GM12878 (cell line): ENCODE results near the gene ZDHHC11. TPM values are rescaled to one million over a fixed set of nuclear protein-coding genes. Genes with fewer than 3 reads are reported as not detected.

Experiments used
- ATAC-seq: fragments of 200-7000 bp; cut with Tn5 transposase; 3 replicates; pipeline ENCODE4 v1.9.1; 2020; ENCODE audit warnings: mild to moderate bottlenecking, moderate library complexity
- BruUV-seq: library from RNA; stranded (reverse); fragments of 400-500 nt; replicated peaks from 2 replicates; lab custom pipeline; 2021; lab: Mats Ljungman, UMichigan
- CTCF ChIA-PET: fragments of 300-600 bp; sonication (Branson Sonifier 250); formaldehyde crosslinking; extraction: SDS; loops from one replicate; lab custom pipeline; 2021; ENCODE audit warnings: inconsistent platforms; lab: Yijun Ruan, JAX
- POLR2A ChIA-PET: fragments of 350-600 bp; formaldehyde crosslinking; extraction: SDS; loops from one replicate; lab custom pipeline; 2021; ENCODE audit warnings: inconsistent platforms; lab: Charles Lee
- RAD21 ChIA-PET: fragments of 300-600 bp; sonication (Branson Sonifier 250); formaldehyde crosslinking; loops from one replicate; lab custom pipeline; 2023; ENCODE audit warnings: antibody characterized with exemption; ENCODE audit not compliant: unreplicated experiment; lab: Charles Lee
- SMC1A ChIA-PET: fragments of 300-600 bp; sonication (Branson Sonifier 250); formaldehyde crosslinking; loops from one replicate; lab custom pipeline; 2023; ENCODE audit not compliant: unreplicated experiment, uncharacterized antibody; lab: Charles Lee
- DNase-seq: peaks from one replicate; pipeline ENCODE4 v3.0.0-alpha.2; 2011; ENCODE audit warnings: low read depth, low spot score
- FAIRE-seq: peaks from 3 replicates; lab custom pipeline; 2011; peaks lifted over from hg19 to GRCh38; lab: Jason Lieb, UNC
- H2AFZ ChIP-seq: 2 replicates; pipeline ENCODE4 v1.6.0; 2011; ENCODE audit warnings: low read depth, low read length, control low read depth; ENCODE audit not compliant: control insufficient read depth
- H3K27ac ChIP-seq: 2 replicates; pipeline ENCODE4 v1.5.1; 2011; ENCODE audit warnings: control low read depth; ENCODE audit not compliant: control insufficient read depth, insufficient read depth
- H3K27me3 ChIP-seq, 2 experiments: replicated peaks in 1 of 2; 2 replicates each; pipeline versions ENCODE4 v1.6.0 to v1.6.1; 2011; ENCODE audit warnings: low read length in 1 of 2; ENCODE audit not compliant: control insufficient read depth in 2 of 2, insufficient read depth in 2 of 2
- H3K36me3 ChIP-seq, 2 experiments: 2 replicates each; pipeline ENCODE4 v1.5.1; 2011; ENCODE audit warnings: low read length in 1 of 2; ENCODE audit not compliant: control insufficient read depth in 2 of 2, insufficient read depth in 2 of 2
- H3K4me1 ChIP-seq: 2 replicates; pipeline ENCODE4 v1.6.1; 2011; ENCODE audit warnings: mild to moderate bottlenecking, low read length, moderate library complexity, mixed read lengths; ENCODE audit not compliant: control insufficient read depth, insufficient read depth
- H3K4me2 ChIP-seq: 2 replicates; pipeline ENCODE4 v1.6.0; 2011; ENCODE audit warnings: control low read depth; ENCODE audit not compliant: control insufficient read depth, insufficient read depth
- H3K4me3 ChIP-seq: fragments of 200-600 bp; sonication (generic); 2 replicates; pipeline ENCODE4 v1.5.1; 2016
- H3K79me2 ChIP-seq: 2 replicates; pipeline ENCODE4 v1.6.0; 2011; ENCODE audit warnings: low read length; ENCODE audit not compliant: control insufficient read depth, insufficient read depth
- H3K9ac ChIP-seq: 2 replicates; pipeline ENCODE4 v1.8.0; 2011; ENCODE audit warnings: low read length, control low read depth, mixed read lengths; ENCODE audit not compliant: control insufficient read depth, insufficient read depth
- H3K9me3 ChIP-seq: replicated peaks from 3 replicates; pipeline ENCODE4 v1.5.1; 2011; ENCODE audit warnings: mild to moderate bottlenecking, low read length; ENCODE audit not compliant: control insufficient read depth, insufficient read depth
- H4K20me1 ChIP-seq: 2 replicates; pipeline ENCODE4 v1.6.0; 2011; ENCODE audit not compliant: control insufficient read depth, insufficient read depth
- IKZF2 ChIP-seq, 2 experiments: fragments of 450-650 bp; IDR thresholded peaks; 2 replicates each; pipeline ENCODE4 v1.6.1; 2017; ENCODE audit warnings: mild to moderate bottlenecking in 2 of 2, moderate library complexity in 2 of 2
- NR2C1 ChIP-seq: fragments of 450-650 bp; IDR thresholded peaks from 2 replicates; pipeline ENCODE4 v1.6.1; 2017; ENCODE audit warnings: antibody characterized with exemption, mild to moderate bottlenecking, moderate library complexity
- SIN3A ChIP-seq: IDR thresholded peaks from 2 replicates; pipeline ENCODE4 v1.6.1; 2012; ENCODE audit warnings: low read depth, low read length, improper control_type of control experiment
- WGBS: methylation state at CpG from one replicate; pipeline ENCODE4 v1.1.6; 2016; ENCODE audit warnings: low lambda C conversion rate; ENCODE audit not compliant: insufficient replicate concordance, insufficient coverage; ENCODE audit errors: missing lambda C conversion rate; 5-methylcytosine and 5-hydroxymethylcytosine counted together
- in situ Hi-C: fragments of 300-500 bp; cut with MboI; formaldehyde crosslinking; loops from 9 replicates; pipeline ENCODE4 v1.14.3; 2018; ENCODE audit warnings: mixed read lengths
- intact Hi-C: fragments of 100-400 bp; cut with micrococcal nuclease; formaldehyde crosslinking; loops from one replicate; pipeline ENCODE4 v1.14.2; 2022; ENCODE audit not compliant: unreplicated experiment
- polyA plus RNA-seq, 11 experiments: library from polyadenylated mRNA; depleted of rRNA in 4 of 11; unstranded in 6 of 11; stranded (reverse) in 5 of 11; fragments of >200 nt; fragmentation: Nextera tagmentation in 4 of 11; fragmentation: Illumina TruSeq in 1 of 11; extraction: Ambion mirVana in 4 of 11; extraction: Trizol in 1 of 11; gene quantifications; 1 replicate in 1 of 11; 2 replicates in 10 of 11; pipeline versions ENCODE4 v1.2.1 to v1.2.3, GENCODE V29; 2011 to 2016; ENCODE audit warnings: inconsistent platforms in 2 of 11, missing spikeins in 2 of 11, low read depth in 1 of 11
- total RNA-seq, 4 experiments: library from RNA; depleted of rRNA in 3 of 4; stranded (reverse); fragments of >200 nt in 3 of 4; fragmentation: Illumina TruSeq in 1 of 4; extraction: Trizol in 1 of 4; gene quantifications; 2 replicates each; pipeline versions ENCODE4 v1.2.1 to v1.2.3, GENCODE V29; 2013 to 2021
- TF ChIP-seq, protein P1 (sequence below): fragments of 450-650 bp; formaldehyde crosslinking; IDR thresholded peaks from 2 replicates; pipeline ENCODE4 v1.4.0; 2022; ENCODE audit warnings: mild to moderate bottlenecking, moderate library complexity

Gene ZDHHC11
- total and polyA plus RNA-seq, 10 of the 15 experiments (the other 5 are each of a cell fraction or from before 2014, with no cell fraction given), result 0.04 to 1.4 (median 0.30) TPM

DNA sequence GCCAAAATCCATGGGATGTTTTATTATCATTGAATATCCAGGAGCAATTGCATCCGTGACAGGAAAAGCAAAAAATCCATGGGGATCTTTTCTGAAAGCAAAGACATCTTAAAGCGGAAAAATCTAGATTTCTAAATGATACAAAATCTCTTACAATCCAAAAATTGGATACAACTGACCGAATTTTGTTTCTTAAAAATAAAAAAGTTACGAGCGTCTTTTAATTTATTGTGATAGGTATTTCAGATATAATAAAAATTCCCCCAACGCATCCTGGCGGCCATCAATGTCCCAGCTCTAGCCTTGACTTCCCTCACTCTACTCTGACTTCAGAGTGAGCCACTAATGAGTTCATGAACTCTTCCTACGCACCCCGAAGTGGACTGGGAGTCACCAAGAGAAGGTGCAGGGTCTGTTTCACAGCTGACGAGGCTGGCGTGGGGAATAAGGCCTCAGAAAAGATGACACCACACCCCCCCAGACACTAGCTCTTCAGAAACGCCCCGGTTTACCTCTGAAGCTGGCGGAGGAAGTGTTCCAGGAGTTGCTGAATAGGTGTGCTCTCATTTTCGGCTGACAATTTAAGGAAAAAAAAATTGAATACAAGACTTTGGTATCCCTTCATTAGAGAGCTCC, 38.4 kb upstream of the ZDHHC11 start:
- H2AFZ ChIP-seq, result no peak overlapping the region
- ChIA-PET RAD21 (no interaction called here), POLR2A (no interaction called here), SMC1A (no interaction called here), CTCF (interaction anchor here (3.0 kb wide), 1 partner anchor 13 kb away, joined by 6 read pairs; no protein-coding TSS in a partner anchor)
- intact Hi-C loops, result no loop called here
- no peak overlapping the region for H3K9ac ChIP-seq
- no TSS peak for BruUV-seq
- ATAC-seq (no peak), FAIRE-seq (no peak), DNase-seq (no peak)
- peaks cover 27 to 36% of the 10 kb centered on the region in 2 experiments; a peak in 3 of 4 replicates for H3K36me3 ChIP-seq
- no peak overlapping the region for H3K4me2 ChIP-seq
- peaks cover 42% of the 10 kb centered on the region for H3K79me2 ChIP-seq
- no peaks in the 10 kb centered on the region for H3K9me3 ChIP-seq
- no peaks in the 10 kb centered on the region for H3K27me3 ChIP-seq
- TF ChIP-seq SIN3A, result no peak
- TF ChIP-seq IKZF2 (IDR thresholded peaks at IDR 0.05), result no peak
- TF ChIP-seq, protein P1, sequence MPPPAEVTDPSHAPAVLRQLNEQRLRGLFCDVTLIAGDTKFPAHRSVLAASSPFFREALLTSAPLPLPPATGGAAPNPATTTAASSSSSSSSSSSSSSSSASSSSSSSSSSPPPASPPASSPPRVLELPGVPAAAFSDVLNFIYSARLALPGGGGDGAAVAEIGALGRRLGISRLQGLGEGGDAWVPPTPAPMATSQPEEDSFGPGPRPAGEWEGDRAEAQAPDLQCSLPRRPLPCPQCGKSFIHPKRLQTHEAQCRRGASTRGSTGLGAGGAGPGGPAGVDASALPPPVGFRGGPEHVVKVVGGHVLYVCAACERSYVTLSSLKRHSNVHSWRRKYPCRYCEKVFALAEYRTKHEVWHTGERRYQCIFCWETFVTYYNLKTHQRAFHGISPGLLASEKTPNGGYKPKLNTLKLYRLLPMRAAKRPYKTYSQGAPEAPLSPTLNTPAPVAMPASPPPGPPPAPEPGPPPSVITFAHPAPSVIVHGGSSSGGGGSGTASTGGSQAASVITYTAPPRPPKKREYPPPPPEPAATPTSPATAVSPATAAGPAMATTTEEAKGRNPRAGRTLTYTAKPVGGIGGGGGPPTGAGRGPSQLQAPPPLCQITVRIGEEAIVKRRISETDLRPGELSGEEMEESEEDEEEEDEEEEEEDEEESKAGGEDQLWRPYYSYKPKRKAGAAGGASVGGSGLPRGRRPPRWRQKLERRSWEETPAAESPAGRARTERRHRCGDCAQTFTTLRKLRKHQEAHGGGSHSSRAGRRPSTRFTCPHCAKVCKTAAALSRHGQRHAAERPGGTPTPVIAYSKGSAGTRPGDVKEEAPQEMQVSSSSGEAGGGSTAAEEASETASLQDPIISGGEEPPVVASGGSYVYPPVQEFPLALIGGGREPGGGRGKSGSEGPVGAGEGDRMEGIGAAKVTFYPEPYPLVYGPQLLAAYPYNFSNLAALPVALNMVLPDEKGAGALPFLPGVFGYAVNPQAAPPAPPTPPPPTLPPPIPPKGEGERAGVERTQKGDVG (CRISPR knock-in tag), result no peak
- TF ChIP-seq NR2C1, result no peak
- H3K27ac ChIP-seq, result no peak overlapping the region
- WGBS, result 83% methylated on average over 15 of the region's 15 CpGs
- H3K4me1 ChIP-seq, result peaks cover 13% of the 10 kb centered on the region
- in situ Hi-C loops, result loop anchor here (5.0 kb wide), 1 partner anchor 577 kb away; no protein-coding TSS in a partner anchor
- H3K4me3 ChIP-seq, result no peak overlapping the region
- H4K20me1 ChIP-seq, result no peaks in the 10 kb centered on the region
